K562 (cell line): Measurements from ENCODE around the gene ZFP57. TPM values are rescaled to one million over a fixed set of nuclear protein-coding genes. Genes with fewer than 3 reads are reported as not detected.

Experiments
- ATAC-seq: fragments of 200-7000 bp; cut with Tn5 transposase; 3 replicates; pipeline ENCODE4 v1.9.1; 2020; ENCODE audit warnings: moderate library complexity
- BruUV-seq: library from RNA; stranded (reverse); fragments of 400-500 nt; replicated peaks from 2 replicates; lab custom pipeline; 2021; lab: Mats Ljungman, UMichigan
- CTCF ChIA-PET: fragments of 300-600 bp; formaldehyde crosslinking; extraction: SDS; loops from one replicate; lab custom pipeline; 2021; ENCODE audit warnings: low intra/inter-chr PET ratio; lab: Yijun Ruan, JAX
- POLR2A ChIA-PET: fragments of 300-600, 350-650 bp; sonication (Branson Sonifier 250); formaldehyde crosslinking; extraction: SDS; loops from one replicate; lab custom pipeline; 2021; ENCODE audit warnings: antibody characterized with exemption, inconsistent platforms; lab: Yijun Ruan, JAX
- DNase-seq, 4 experiments: peaks; one replicate each; pipeline versions ENCODE4 v3.0.0 to v3.0.0-alpha.2; 2011 to 2018; ENCODE audit warnings: low spot score in 3 of 4, mixed read lengths in 3 of 4; ENCODE audit errors: extremely low read depth in 1 of 4
- FAIRE-seq: peaks from 2 replicates; lab custom pipeline; 2011; peaks lifted over from hg19 to GRCh38; lab: Jason Lieb, UNC
- H2AFZ ChIP-seq: 2 replicates; pipeline ENCODE4 v1.6.0; 2011; ENCODE audit warnings: low read depth, low read length, control low read depth, inconsistent platforms
- H3K27ac ChIP-seq: fragments of 200-600 bp; 3 replicates; pipeline ENCODE4 v1.8.0; 2011; ENCODE audit warnings: low read depth, mild to moderate bottlenecking, control low read depth, inconsistent platforms, low read length, moderate library complexity, mixed read lengths; ENCODE audit errors: extremely low read depth
- H3K27me3 ChIP-seq, 2 experiments: fragments of 300-600 bp in 1 of 2; 2 replicates in 1 of 2; 3 replicates in 1 of 2; pipeline versions ENCODE4 v1.6.0 to v1.8.0; 2011; ENCODE audit warnings: inconsistent platforms in 2 of 2, low read length in 2 of 2, mild to moderate bottlenecking in 1 of 2, mixed read lengths in 1 of 2, moderate library complexity in 1 of 2; ENCODE audit not compliant: control insufficient read depth in 2 of 2, insufficient read depth in 2 of 2
- H3K36me3 ChIP-seq: fragments of 300-600 bp; 3 replicates; pipeline ENCODE4 v1.8.0; 2011; ENCODE audit warnings: mild to moderate bottlenecking, low read length, inconsistent platforms; ENCODE audit not compliant: control insufficient read depth, insufficient read depth
- H3K4me1 ChIP-seq, 2 experiments: fragments of 200-600 bp in 1 of 2; replicated peaks in 1 of 2; 2 replicates in 1 of 2; 3 replicates in 1 of 2; pipeline versions ENCODE4 v1.5.1 to v1.8.0; 2011; ENCODE audit warnings: inconsistent platforms in 2 of 2, low read length in 2 of 2, mild to moderate bottlenecking in 1 of 2, mixed read lengths in 1 of 2, moderate library complexity in 1 of 2; ENCODE audit not compliant: control insufficient read depth in 2 of 2, insufficient read depth in 2 of 2
- H3K4me2 ChIP-seq: 2 replicates; pipeline ENCODE4 v1.6.1; 2011; ENCODE audit warnings: low read length, control low read depth, inconsistent platforms, mixed read lengths; ENCODE audit not compliant: insufficient read depth
- H3K4me3 ChIP-seq: fragments of 200-600 bp; sonication (generic), shearing (Covaris generic); 2 replicates; pipeline ENCODE4 v1.5.1; 2016; ENCODE audit warnings: control low read depth, inconsistent platforms
- H3K79me2 ChIP-seq: fragments of 200-600 bp; 3 replicates; pipeline ENCODE4 v1.8.0; 2011; ENCODE audit warnings: low read length, inconsistent platforms; ENCODE audit not compliant: control insufficient read depth, insufficient read depth
- H3K9ac ChIP-seq, 2 experiments: 2 replicates each; pipeline versions ENCODE4 v1.6.0 to v1.6.1; 2011; ENCODE audit warnings: low read depth in 2 of 2, low read length in 2 of 2, control low read depth in 1 of 2, inconsistent platforms in 1 of 2, mild to moderate bottlenecking in 1 of 2, mixed read lengths in 1 of 2; ENCODE audit not compliant: insufficient read depth in 1 of 2
- H3K9me1 ChIP-seq: one replicate; pipeline ENCODE4 v1.6.0; 2011; ENCODE audit warnings: inconsistent platforms, mild to moderate bottlenecking, low read length, moderate library complexity; ENCODE audit not compliant: control insufficient read depth, insufficient read depth
- H3K9me3 ChIP-seq: replicated peaks from 2 replicates; pipeline ENCODE4 v1.5.1; 2011; ENCODE audit warnings: low read depth, low read length, inconsistent platforms; ENCODE audit not compliant: control insufficient read depth, insufficient read depth
- H4K20me1 ChIP-seq: replicated peaks from 2 replicates; pipeline ENCODE4 v1.6.1; 2011; ENCODE audit warnings: low read length, inconsistent platforms, mixed read lengths; ENCODE audit not compliant: control insufficient read depth, insufficient read depth
- CREB3L1 ChIP-seq: fragments of 450-650 bp; IDR thresholded peaks from 2 replicates; pipeline ENCODE4 v1.6.1; 2014; ENCODE audit warnings: low read depth, mild to moderate bottlenecking, moderate library complexity, borderline replicate concordance
- HNRNPLL ChIP-seq: fragments of 200-400 bp; formaldehyde crosslinking; IDR thresholded peaks from 2 replicates; pipeline ENCODE4 v1.6.1; 2017; ENCODE audit warnings: low read length, low read depth, mild to moderate bottlenecking; ENCODE audit not compliant: poor library complexity, severe bottlenecking
- PCBP1 ChIP-seq: fragments of 200-400 bp; formaldehyde crosslinking; IDR thresholded peaks from 2 replicates; pipeline ENCODE4 v1.6.1; 2018; ENCODE audit warnings: mild to moderate bottlenecking, low read depth, low read length; ENCODE audit not compliant: poor library complexity, severe bottlenecking
- RBM15 ChIP-seq: fragments of 200-400 bp; formaldehyde crosslinking; IDR thresholded peaks from 2 replicates; pipeline ENCODE4 v1.6.1; 2018; ENCODE audit warnings: mild to moderate bottlenecking, low read length, moderate library complexity; ENCODE audit not compliant: insufficient read depth
- RFX5 ChIP-seq: IDR thresholded peaks from 2 replicates; pipeline ENCODE4 v1.6.1; 2011; ENCODE audit warnings: low read depth, mild to moderate bottlenecking, improper control_type of control experiment, low read length
- ZNF695 ChIP-seq: fragments of 450-650 bp; formaldehyde crosslinking; IDR thresholded peaks from 2 replicates; pipeline ENCODE4 v1.4.0; 2020; ENCODE audit warnings: mild to moderate bottlenecking, moderate library complexity
- ZNF77 ChIP-seq: fragments of 250-450 bp; sonication (Bioruptor Pico); IDR thresholded peaks from 2 replicates; pipeline ENCODE4 v1.5.0; 2020
- WGBS: fragments of 100-300 bp; shearing (Covaris generic); methylation state at CpG from one replicate; pipeline ENCODE4 v1.1.6; 2016; ENCODE audit warnings: low coverage, mixed read lengths; ENCODE audit not compliant: insufficient coverage; ENCODE audit errors: missing lambda C conversion rate; 5-methylcytosine and 5-hydroxymethylcytosine counted together
- in situ Hi-C: fragments of 300-500 bp; cut with MboI; formaldehyde crosslinking; loops from 4 replicates; pipeline ENCODE4 v1.15.0; 2018; ENCODE audit warnings: inconsistent platforms, mixed read lengths
- intact Hi-C: fragments of 100-400 bp; cut with micrococcal nuclease; formaldehyde crosslinking; loops from 2 replicates; pipeline ENCODE4 v1.14.2; 2022
- polyA plus RNA-seq, 8 experiments: library from polyadenylated mRNA; depleted of rRNA in 4 of 8; stranded (reverse) in 5 of 8; unstranded in 3 of 8; fragments of >200 nt; fragmentation: Nextera tagmentation in 2 of 8; fragmentation: Illumina TruSeq in 1 of 8; extraction: Ambion mirVana in 2 of 8; extraction: Trizol in 1 of 8; gene quantifications; 2 replicates each; pipeline versions ENCODE4 v1.2.1 to v1.2.3, GENCODE V29; 2011 to 2014; ENCODE audit warnings: inconsistent platforms in 1 of 8, missing spikeins in 1 of 8
- total RNA-seq, 7 experiments: library from RNA; depleted of rRNA in 6 of 7; stranded (reverse); fragments of >200 nt in 6 of 7; fragmentation: Illumina TruSeq in 2 of 7; extraction: Trizol in 2 of 7; gene quantifications; 2 replicates each; pipeline versions ENCODE4 v1.2.1 to v1.2.3, GENCODE V29; 2011 to 2021; ENCODE audit warnings: low replicate concordance in 1 of 7

The ZFP57 gene
- total and polyA plus RNA-seq, 9 of the 15 experiments (the other 6 are each of a cell fraction or from before 2014, with no cell fraction given) = 0.04 to 0.28 (median 0.13) TPM

- CTCF ChIA-PET = no interaction called here
- Histone ChIP-seq H3K27me3 (peaks cover 4 to 34% of the 10 kb centered on the region in 2 experiments; a peak in 2 of 5 replicates), H3K4me2 (no peak overlapping the region), H4K20me1 (no peaks in the 10 kb centered on the region), H3K27ac (no peak overlapping the region), H3K9me3 (no peaks in the 10 kb centered on the region), H3K79me2 (no peaks in the 10 kb centered on the region), H3K4me3 (no peak overlapping the region), H3K36me3 (no peaks in the 10 kb centered on the region), H2AFZ (no peak overlapping the region), H3K9ac (no peak overlapping the region), H3K4me1 (peaks cover 0 to 10% of the 10 kb centered on the region in 2 experiments; a peak in 2 of 5 replicates), H3K9me1 (no peaks in the 10 kb centered on the region)
- 40% methylated on average over 45 of the region's 76 CpGs for WGBS
- TF ChIP-seq ZNF695 (CRISPR knock-in tag) = no peak
- peak; percentile 36 for TF ChIP-seq PCBP1
- intact Hi-C loops = no loop called here
- ATAC-seq (no peak), DNase-seq (peak in 2 of 4 experiments; percentile 24 to 27), FAIRE-seq (no peak)
- in situ Hi-C loops = no loop called here
- no TSS peak for BruUV-seq
- POLR2A ChIA-PET = no interaction called here
Measured at GRCh38 chr6:29723666-29724588, 43.0 kb upstream of the ZFP57 start.

- ChIA-PET CTCF (no interaction called here), POLR2A (no interaction called here)
- in situ Hi-C loops (no loop called here), intact Hi-C loops (no loop called here)
- H3K36me3 ChIP-seq = no peaks in the 10 kb centered on the region
- H3K79me2 ChIP-seq = no peaks in the 10 kb centered on the region
- H3K4me2 ChIP-seq = no peak within 1 kb of the TSS
- no peak for DNase-seq
- H3K4me3 ChIP-seq = no peak within 1 kb of the TSS
- WGBS = 17% methylated on average over 22 of the region's 26 CpGs
- peaks cover 4 to 34% of the 10 kb centered on the region in 2 experiments; a peak in 2 of 5 replicates for H3K27me3 ChIP-seq
- H4K20me1 ChIP-seq = no peaks in the 10 kb centered on the region
- no peak within 1 kb of the TSS for H3K9ac ChIP-seq
- no peak for FAIRE-seq
- BruUV-seq = no TSS peak
- no peak within 1 kb of the TSS for H3K27ac ChIP-seq
- no peak for TF ChIP-seq RBM15
- no peak for TF ChIP-seq ZNF77
- no peak for TF ChIP-seq CREB3L1
- peak; percentile 86; the same call in 1 of the 2 replicates for TF ChIP-seq RFX5
- no peak for TF ChIP-seq HNRNPLL
- H3K4me1 ChIP-seq = peaks cover 0 to 10% of the 10 kb centered on the region in 2 experiments; a peak in 2 of 5 replicates
- no peaks in the 10 kb centered on the region for H3K9me3 ChIP-seq
- H3K9me1 ChIP-seq = no peaks in the 10 kb centered on the region
- no peak within 1 kb of the TSS for H2AFZ ChIP-seq
- no peak for ATAC-seq
Measured at GRCh38 chr6:29723262-29723665, 42.3 kb upstream of the ZFP57 start, which contains the start of gene HLA-F. Gene HLA-F (plus strand): TSS chr6:29723434. CDS start chr6:29723464, 30 bp downstream.
